ENCODE data around the gene RIMBP2.
"Not testable (repeated sequence)": the region's sequence is repeated elsewhere in the genome, so short reads cannot be mapped to it uniquely, and the experiment has no call there.

The RIMBP2 gene

GRCh38 chr12:130703733-130704375 is 12.2 kb downstream of the RIMBP2 start:
- no peak for DNase-seq

- no peak for DNase-seq
Observed at GRCh38 chr12:130702966-130703732, 12.9 kb downstream of the RIMBP2 start.

- no peak for DNase-seq
Observed at GRCh38 chr12:130701402-130701744, 14.7 kb downstream of the RIMBP2 start.

- no peak for DNase-seq
Observed at GRCh38 chr12:130700492-130701401, 15.4 kb downstream of the RIMBP2 start.

- DNase-seq: no peak
Observed at GRCh38 chr12:130698106-130698505, 18.0 kb downstream of the RIMBP2 start.

GRCh38 chr12:130696379-130697100 is 19.6 kb downstream of the RIMBP2 start:
- no peak for DNase-seq

GRCh38 chr12:130695061-130695460 is 21.0 kb downstream of the RIMBP2 start:
- no peak for DNase-seq

GRCh38 chr12:130689408-130690405 is 26.4 kb downstream of the RIMBP2 start:
- DNase-seq: no peak

- not testable (repeated sequence) for DNase-seq
Observed at GRCh38 chr12:130688999-130689398, 27.1 kb downstream of the RIMBP2 start.

- no peak for DNase-seq
Observed at GRCh38 chr12:130687796-130688778, 28.0 kb downstream of the RIMBP2 start.

GRCh38 chr12:130687190-130687589 is 28.9 kb downstream of the RIMBP2 start:
- no peak for DNase-seq

- no peak for DNase-seq
Observed at GRCh38 chr12:130686511-130686991, 29.5 kb downstream of the RIMBP2 start.

GRCh38 chr12:130685850-130686249 is 30.2 kb downstream of the RIMBP2 start:
- DNase-seq: no peak

- DNase-seq: no peak
Observed at GRCh38 chr12:130685250-130685787, 30.8 kb downstream of the RIMBP2 start.

- DNase-seq: no peak
Observed at GRCh38 chr12:130683811-130684210, 32.3 kb downstream of the RIMBP2 start.

- no peak for DNase-seq
Observed at GRCh38 chr12:130683080-130683479, 33.0 kb downstream of the RIMBP2 start.

GRCh38 chr12:130680451-130680990 is 35.6 kb downstream of the RIMBP2 start:
- DNase-seq: no peak

GRCh38 chr12:130677957-130678558 is 38.0 kb downstream of the RIMBP2 start:
- DNase-seq: no peak

- no peak for DNase-seq
Observed at GRCh38 chr12:130675791-130676190, 40.3 kb downstream of the RIMBP2 start.
